Colonic mucosa (tissue), 4 donors: Measurements from ENCODE around the gene TMUB1. TPM values are rescaled to one million over a fixed set of nuclear protein-coding genes. Genes with fewer than 3 reads are reported as not detected.

ENCODE experiments used
- DNase-seq: peaks from one replicate; pipeline ENCODE4 v3.0.0-alpha.2; 2020
- H3K27ac ChIP-seq: fragments of 200-600 bp; one replicate; pipeline ENCODE4 v1.8.0; 2021
- H3K27me3 ChIP-seq: fragments of 200-600 bp; one replicate; pipeline ENCODE4 v1.8.0; 2021
- H3K36me3 ChIP-seq: fragments of 200-600 bp; one replicate; pipeline ENCODE4 v1.8.0; 2021
- H3K4me1 ChIP-seq: fragments of 200-600 bp; one replicate; pipeline ENCODE4 v1.8.0; 2021; ENCODE audit warnings: mild to moderate bottlenecking
- H3K4me3 ChIP-seq: fragments of 200-600 bp; one replicate; pipeline ENCODE4 v1.8.0; 2021
- H3K9ac ChIP-seq, 2 donors: one replicate each; pipeline ENCODE4 v1.7.0; 2013; ENCODE audit warnings: control low read depth in 2 of 2, low read depth in 2 of 2, low read length in 2 of 2
- H3K9me3 ChIP-seq: fragments of 200-600 bp; one replicate; pipeline ENCODE4 v1.8.0; 2021
- intact Hi-C: fragments of 100-400 bp; cut with DNase I; formaldehyde crosslinking; loops from one replicate; pipeline ENCODE4 v1.14.1; 2022
- total RNA-seq, 2 donors: library from RNA; stranded (reverse); fragmentation: NEBNext Ultra II Directional in 1 of 2; extraction: Animal tissue kit (Norgen Biotek cat#: 25700) in 1 of 2; gene quantifications; one replicate each; pipeline ENCODE4 v1.2.1, GENCODE V29; 2021
- TF ChIP-seq, protein P1 (sequence below): fragments of 200-600 bp; IDR thresholded peaks from one replicate; pipeline ENCODE4 v1.8.0; 2022; ENCODE audit warnings: antibody characterized with exemption, mild to moderate bottlenecking
- donor health status: healthy.
- donor health status: DM: no; HTN: no; CAD: no.
- donor health status: DM: no; HTN: no; CAD: no.

TMUB1 gene
- total RNA-seq, 2 donors from 2014 or later, result 73.4 to 103 TPM

DNA sequence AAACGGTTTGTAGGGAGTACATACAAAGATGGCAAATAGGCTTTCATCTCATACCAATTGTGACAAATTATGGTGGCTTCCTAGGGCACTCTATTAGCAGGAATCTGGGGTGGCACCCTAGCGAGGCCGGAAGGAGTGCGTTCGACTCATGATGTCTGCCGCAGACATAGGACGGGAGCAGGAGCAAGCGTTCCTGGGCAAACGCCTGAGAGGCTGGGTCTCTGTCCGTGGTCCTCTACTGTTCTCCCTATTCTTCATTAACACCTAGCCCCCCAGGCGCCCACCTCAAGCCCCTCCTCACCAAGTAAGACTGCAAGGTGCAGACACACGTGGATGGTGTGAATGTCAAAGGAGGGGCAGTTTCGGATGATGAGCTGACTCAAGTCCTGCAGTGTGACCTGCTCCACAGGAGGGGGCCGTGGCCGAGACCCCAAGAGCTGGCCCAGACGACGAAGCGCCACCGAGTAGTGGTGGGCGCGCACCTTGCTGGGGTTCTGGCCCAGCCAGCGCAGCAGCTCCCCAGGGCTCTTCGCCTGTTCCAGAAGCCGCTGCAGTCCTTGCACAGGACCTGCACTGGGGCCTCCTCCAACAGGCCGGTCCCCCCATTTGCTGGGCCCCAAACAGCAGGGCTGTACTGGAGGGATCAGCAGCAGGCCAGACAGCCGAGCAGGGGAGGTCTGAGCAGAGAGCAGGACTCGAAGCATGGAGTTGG lies 3.9 kb downstream of the TMUB1 start:
- H3K27ac ChIP-seq, result no peak overlapping the region
- peaks cover 22% of the 10 kb centered on the region for H3K4me1 ChIP-seq
- H3K27me3 ChIP-seq, result no peaks in the 10 kb centered on the region
- TF ChIP-seq, protein P1, sequence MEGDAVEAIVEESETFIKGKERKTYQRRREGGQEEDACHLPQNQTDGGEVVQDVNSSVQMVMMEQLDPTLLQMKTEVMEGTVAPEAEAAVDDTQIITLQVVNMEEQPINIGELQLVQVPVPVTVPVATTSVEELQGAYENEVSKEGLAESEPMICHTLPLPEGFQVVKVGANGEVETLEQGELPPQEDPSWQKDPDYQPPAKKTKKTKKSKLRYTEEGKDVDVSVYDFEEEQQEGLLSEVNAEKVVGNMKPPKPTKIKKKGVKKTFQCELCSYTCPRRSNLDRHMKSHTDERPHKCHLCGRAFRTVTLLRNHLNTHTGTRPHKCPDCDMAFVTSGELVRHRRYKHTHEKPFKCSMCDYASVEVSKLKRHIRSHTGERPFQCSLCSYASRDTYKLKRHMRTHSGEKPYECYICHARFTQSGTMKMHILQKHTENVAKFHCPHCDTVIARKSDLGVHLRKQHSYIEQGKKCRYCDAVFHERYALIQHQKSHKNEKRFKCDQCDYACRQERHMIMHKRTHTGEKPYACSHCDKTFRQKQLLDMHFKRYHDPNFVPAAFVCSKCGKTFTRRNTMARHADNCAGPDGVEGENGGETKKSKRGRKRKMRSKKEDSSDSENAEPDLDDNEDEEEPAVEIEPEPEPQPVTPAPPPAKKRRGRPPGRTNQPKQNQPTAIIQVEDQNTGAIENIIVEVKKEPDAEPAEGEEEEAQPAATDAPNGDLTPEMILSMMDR, result no peak
- DNase-seq, result no peak
- intact Hi-C loops, result no loop called here
- peak overlapping the region; percentile 83 for H3K4me3 ChIP-seq
- H3K9ac ChIP-seq, result peak overlapping the region; percentile 85 to 95
- H3K9me3 ChIP-seq, result no peaks in the 10 kb centered on the region
- peaks cover 8% of the 10 kb centered on the region for H3K36me3 ChIP-seq

DNA sequence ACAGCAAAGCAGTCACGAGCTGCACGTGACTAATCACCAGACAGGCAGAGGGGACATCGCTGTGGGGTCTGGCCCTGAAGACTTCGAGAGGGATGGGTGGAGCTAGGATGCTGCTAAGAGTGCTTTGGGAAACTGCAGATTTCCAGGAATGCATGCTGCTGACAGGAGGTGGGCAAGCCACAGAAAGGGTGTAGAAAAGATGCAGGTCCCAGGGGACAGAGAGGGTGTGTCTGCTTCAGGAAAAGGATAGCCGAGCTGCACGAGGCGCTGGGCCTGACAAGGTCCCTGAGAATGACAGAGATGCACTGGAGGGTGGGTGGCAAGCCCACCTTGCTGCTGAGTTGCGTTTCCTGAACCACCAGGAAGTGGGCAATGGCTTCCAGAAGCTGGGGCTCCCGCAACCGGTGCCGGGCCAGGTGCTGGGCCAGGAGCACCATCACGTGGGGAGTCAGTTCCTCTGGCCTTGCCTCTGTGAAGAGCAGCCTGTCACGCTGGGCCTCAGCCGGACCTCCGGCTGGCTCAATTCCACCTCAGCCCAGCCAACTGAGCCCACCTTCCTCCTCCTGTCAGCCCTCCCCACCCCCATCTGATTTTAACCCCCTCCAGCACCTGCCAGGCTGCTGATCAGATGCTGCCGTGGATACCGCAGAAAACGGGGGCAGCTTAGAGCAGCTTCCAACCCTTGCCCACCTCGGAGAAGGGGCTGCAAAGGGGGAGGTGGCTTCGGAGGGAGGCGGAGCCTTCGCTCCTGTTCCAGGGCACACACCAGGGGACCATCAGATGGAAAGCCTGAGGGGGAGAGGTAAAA lies 4.9 kb downstream of the TMUB1 start:
- H3K9ac ChIP-seq, result peak overlapping the region in 1 of 2 donors; percentile 21
- H3K36me3 ChIP-seq, result peaks cover 12% of the 10 kb centered on the region
- TF ChIP-seq, protein P1, result no peak
- no peaks in the 10 kb centered on the region for H3K27me3 ChIP-seq
- no peaks in the 10 kb centered on the region for H3K9me3 ChIP-seq
- H3K27ac ChIP-seq, result no peak overlapping the region
- no peak for DNase-seq
- intact Hi-C loops, result no loop called here
- peaks cover 22% of the 10 kb centered on the region for H3K4me1 ChIP-seq
- H3K4me3 ChIP-seq, result no peak overlapping the region

DNA sequence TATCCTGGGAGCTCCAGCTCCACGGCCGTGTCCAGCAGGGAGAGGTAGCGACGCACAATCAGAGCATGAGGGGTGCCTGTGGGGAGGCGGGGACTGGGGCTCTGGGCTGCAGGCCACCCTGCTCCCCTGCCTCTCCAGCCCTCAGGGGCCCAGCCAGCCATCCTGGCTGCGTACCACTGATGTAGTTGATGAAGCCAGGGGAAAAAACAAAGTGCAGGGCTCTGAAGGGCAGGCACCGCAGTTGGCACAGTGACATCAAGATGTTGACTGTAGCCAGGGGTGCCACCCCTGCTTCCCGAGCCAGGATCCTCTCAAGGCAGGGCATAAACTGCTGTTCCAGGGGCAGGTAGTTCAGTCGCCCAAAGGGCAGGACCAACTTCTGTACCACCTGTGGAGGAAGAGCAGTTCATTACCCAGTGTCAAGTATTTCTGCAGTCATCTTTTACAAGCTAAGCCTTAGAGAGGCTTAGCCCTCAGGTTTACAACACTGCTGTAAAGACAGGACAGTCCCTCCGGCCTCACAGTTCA lies 5.5 kb downstream of the TMUB1 start:
- no peak overlapping the region for H3K4me3 ChIP-seq
- H3K27me3 ChIP-seq, result no peaks in the 10 kb centered on the region
- peaks cover 13% of the 10 kb centered on the region for H3K36me3 ChIP-seq
- H3K27ac ChIP-seq, result no peak overlapping the region
- DNase-seq, result no peak
- TF ChIP-seq, protein P1, result no peak
- H3K9ac ChIP-seq, result no peak overlapping the region
- H3K9me3 ChIP-seq, result no peaks in the 10 kb centered on the region
- intact Hi-C loops, result no loop called here
- H3K4me1 ChIP-seq, result peaks cover 22% of the 10 kb centered on the region

DNA sequence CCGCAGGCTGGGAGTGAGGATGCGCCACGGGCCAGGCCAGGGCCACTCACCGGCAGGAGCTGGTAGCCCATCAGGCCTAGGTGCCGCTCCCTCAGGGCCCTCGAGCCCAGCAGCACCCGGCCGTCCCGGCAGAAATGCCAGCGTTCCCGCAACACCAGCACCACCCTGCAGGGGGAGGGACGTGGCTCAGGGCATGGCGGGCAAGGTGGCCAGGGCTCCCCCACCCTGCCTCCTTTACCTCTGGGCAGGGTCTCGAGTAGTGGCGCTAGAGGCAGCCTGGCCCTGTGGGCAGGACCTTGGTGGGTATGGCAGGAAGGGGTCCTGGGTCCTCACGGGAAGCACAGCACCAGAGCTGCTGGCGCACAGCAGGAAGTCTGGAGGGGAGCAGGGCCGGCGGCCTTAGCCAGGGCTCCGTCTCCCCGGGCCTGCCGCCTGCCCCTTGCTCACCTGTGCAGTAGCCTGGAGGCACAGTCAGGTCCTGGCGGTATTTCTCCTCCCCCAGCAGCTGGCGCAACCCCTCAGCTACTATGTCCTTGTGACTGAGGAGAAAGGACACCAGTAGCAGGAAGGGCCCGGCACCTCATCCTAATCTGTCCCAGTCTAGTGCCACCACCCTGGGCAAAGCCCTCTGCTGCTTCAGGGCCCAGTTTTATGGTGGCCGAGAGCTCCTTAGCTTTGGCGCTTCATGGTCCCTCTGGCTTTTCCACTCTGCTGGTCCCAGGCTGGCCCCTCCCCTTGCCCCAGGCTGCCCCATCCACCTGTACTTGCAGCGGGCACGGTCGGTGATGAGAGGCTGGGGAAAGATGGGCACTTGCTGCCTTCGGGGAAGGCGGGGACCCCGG lies 6.2 kb downstream of the TMUB1 start:
- no peak overlapping the region for H3K9ac ChIP-seq
- no peak overlapping the region for H3K27ac ChIP-seq
- DNase-seq, result no peak
- intact Hi-C loops, result no loop called here
- H3K27me3 ChIP-seq, result no peaks in the 10 kb centered on the region
- peaks cover 17% of the 10 kb centered on the region for H3K4me1 ChIP-seq
- H3K9me3 ChIP-seq, result no peaks in the 10 kb centered on the region
- H3K4me3 ChIP-seq, result no peak overlapping the region
- H3K36me3 ChIP-seq, result peaks cover 13% of the 10 kb centered on the region
- TF ChIP-seq, protein P1, result no peak

DNA sequence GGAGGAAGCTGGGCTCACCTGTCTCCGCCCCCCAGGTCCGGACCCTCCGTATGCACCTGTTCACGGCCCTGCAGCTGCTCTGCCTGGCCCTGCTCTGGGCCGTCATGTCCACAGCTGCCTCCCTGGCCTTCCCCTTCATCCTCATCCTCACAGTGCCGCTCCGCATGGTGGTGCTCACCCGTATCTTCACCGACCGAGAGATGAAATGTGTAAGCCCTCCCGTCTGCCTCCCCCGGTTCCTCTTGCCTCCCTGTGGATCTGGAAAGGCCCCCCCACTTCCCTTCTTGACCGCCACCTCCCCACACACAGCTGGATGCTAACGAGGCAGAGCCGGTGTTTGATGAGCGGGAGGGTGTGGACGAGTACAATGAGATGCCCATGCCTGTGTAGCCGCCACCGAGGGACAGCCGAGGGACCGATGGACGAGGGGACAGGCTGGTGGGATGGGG lies 7.3 kb downstream of the TMUB1 start:
- Histone ChIP-seq H3K4me1 (peaks cover 6% of the 10 kb centered on the region), H3K27me3 (no peaks in the 10 kb centered on the region), H3K4me3 (no peak overlapping the region), H3K36me3 (peaks cover 16% of the 10 kb centered on the region), H3K27ac (no peak overlapping the region), H3K9ac (no peak overlapping the region), H3K9me3 (no peaks in the 10 kb centered on the region)
- TF ChIP-seq, protein P1, result no peak
- intact Hi-C loops, result no loop called here
- no peak for DNase-seq
